SH-SY5Y (cell line): ENCODE measurements around the gene CLMN.

Experiments used
- GATA2 ChIP-seq: IDR thresholded peaks from 2 replicates; pipeline ENCODE4 v1.6.1; 2011; ENCODE audit warnings: mild to moderate bottlenecking, low read depth, low read length
- GATA3 ChIP-seq: IDR thresholded peaks from 2 replicates; pipeline ENCODE4 v1.6.1; 2011; ENCODE audit warnings: low read depth, mild to moderate bottlenecking, low read length, moderate library complexity

GRCh38 chr14:95258754-95259593, 60.7 kb downstream of the CLMN start:
- TF ChIP-seq GATA3 (no peak), GATA2 (no peak)
